Inferior parietal cortex (tissue), 1 donor: ENCODE results near the gene HERC3.

Experiments
- DNase-seq: peaks from one replicate; pipeline ENCODE4 v3.0.0-alpha.2; 2016; ENCODE audit errors: extremely low spot score

HERC3 gene

DNA sequence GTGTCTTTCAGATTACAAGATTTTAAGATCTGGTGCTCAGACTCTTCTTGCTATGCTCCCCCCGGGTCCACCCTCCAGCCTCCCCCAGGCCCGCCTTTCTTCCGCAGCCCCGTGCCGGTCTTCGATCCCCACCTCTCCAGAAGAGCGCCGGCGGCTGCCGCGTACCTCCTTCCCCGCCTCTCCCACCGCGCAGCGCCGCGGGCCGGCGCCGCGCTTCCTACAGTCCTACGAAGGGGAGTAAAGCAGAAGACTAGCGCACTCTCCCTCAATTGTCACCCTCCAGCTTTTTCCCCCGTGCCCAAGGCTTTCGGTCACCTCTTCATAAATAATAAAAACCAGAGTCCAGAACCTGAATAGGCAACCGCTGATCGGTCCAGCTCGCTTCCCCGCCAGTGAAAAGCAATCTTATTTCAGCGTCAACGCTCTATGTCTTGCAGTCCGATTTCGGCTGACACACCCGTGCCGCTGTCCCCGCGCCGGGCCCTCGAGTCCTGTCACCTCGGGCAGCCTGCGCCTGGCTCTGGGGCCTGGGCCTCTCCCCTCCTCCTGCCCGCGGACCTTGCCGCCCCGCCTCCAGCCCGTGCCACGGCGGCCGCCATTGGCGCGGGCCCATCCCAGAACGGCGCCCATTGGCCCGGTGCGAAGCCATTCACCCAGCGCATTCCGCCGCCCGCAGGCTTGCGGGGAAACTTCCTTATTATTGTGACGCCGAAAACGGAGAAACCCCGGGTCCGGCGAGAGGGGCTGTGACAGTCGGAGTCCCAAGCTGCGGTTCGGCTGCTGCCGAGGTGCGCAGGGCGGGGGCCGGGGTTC is at the start of gene HERC3:
TSS of gene HERC3 (plus strand) at position 694 of the 813 bp plus-strand sequence. CDS start 13,344 bp downstream, outside the sequence.
- peak; percentile 92 for DNase-seq

- DNase-seq = no peak
Observed at GRCh38 chr4:88549815-88550214, 42.5 kb upstream of the HERC3 start.

DNA sequence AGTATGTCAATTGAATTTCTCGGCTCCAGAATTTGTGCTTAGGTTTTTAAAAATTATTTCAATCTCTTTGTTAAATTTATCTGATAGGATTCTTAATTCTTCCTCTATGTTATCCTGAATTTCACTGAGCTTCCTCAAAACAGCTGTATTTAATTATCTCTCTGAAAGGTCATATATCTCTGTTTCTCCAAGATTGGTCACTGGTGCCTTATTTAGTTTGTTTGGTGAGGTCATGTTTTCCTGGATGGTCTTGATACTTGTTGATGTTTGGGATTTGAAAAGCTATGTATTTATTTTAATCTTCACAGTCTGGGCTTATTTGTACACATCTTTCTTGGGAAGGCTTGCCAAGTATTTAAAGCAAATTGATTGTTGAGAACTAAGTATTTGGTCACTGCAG is 24.7 kb upstream of the HERC3 start:
- DNase-seq = no peak

DNA sequence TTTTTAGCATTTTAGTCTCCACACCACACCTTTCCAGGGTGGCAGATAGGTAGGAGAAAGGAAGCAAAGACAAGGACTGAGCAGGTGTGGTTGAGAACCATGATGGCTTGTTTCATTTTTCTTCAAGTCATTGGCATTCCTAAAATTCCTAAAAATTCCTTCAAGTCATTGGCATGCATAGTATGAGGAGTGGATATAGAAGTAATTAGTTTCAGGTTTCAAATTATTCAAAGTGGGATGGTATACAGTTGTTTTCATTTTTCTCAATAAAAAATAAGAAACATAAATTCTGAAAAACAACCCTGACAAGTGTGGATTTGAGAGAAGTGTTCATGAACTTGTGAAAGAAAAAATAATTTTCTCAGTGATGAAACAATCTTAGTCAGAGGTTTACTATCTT is 22.3 kb upstream of the HERC3 start:
- no peak for DNase-seq

DNA sequence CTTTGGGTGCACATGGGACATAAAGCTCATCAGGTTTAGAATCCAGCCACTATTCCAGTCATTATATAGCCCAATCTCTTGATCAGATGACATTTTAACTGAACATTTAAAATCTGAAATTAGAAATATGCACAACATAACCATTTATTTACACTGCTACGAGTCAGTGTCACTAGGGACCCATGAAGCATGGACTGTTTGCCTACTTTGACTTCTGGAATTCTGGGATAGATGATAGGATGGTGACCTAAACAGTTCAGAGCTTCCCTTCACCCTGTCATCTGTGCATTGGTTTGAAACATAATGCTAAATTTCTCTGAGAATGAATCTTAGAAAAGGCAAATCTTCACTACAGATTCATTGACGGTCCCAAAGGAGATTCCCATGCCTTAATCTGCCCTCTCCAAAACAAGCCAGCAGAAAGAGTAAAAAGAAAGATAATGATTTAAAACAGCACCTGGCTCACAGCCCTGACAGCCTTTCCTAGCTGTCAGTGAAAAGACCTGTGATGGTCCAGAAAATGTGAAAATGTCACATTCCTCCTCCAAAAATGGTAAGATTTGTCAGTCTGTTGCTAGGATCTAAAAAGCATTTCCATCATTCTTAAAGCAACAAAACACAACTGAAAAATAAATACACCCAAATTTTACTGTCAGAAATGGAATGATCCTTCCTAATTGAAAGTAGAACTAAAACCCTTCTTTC is 18.9 kb upstream of the HERC3 start:
- DNase-seq = no peak

DNA sequence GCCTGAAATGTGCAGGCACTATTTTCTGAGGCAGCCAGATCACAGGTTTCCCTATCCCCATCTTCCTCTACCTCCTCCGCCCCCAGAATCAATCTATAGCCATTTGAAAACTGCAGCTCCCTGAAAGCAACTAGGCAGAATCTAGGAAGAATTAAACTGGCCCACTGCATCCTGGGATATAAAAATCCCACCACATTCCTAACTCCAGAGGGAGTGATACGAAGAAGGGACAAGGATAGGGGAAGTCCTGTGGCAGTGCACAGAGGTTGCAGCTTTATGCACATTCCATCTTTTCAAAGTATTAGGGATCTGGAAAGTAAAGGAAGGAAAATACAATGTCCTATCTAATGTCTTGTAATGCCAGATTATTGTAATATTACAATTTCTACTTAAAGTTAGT is 18.3 kb upstream of the HERC3 start:
- no peak for DNase-seq

- no peak for DNase-seq
Observed at GRCh38 chr4:88575186-88575585, 17.1 kb upstream of the HERC3 start.

DNA sequence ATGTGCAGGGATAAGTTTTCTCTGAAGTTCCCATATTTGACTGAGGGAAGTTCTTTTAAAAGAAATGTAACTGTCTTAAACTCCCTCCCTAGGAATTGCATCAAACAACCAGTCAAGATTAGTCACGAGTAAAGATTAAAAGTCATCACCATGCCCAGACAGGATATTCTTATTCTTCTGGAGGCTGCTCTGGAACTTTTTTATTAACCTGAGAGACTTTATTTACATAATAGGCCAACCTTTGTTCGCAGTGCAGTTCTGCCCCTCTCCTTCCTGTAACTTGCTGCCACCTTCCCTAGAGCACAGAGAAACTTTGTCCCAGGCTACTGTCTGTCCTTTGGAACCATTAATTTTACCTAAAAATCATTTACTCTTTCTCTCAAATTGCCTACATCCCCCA is 9.8 kb upstream of the HERC3 start:
- DNase-seq = no peak

GRCh38 chr4:88583631-88584470 is 8.4 kb upstream of the HERC3 start:
- DNase-seq = no peak

GRCh38 chr4:88584471-88584900 is 7.8 kb upstream of the HERC3 start:
- DNase-seq = no peak

DNA sequence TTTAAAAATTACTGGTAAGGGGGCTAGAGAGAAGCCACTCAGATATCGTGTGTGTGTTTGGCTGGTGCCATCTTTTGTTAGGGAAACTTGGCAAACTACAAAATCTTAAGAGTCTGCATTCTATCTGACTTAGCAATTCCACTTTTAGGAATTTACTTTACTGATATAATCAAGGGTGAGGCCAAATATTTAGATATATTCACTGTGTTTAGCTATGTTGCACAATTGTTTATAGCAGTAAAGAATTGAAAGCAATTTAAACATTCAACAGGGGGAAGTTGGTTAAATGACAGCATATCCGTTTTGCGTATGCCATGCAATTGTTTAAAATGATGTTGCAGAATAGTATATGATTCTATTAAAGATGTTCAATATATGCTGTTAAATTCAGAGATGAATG is 6.4 kb upstream of the HERC3 start:
- no peak for DNase-seq

DNA sequence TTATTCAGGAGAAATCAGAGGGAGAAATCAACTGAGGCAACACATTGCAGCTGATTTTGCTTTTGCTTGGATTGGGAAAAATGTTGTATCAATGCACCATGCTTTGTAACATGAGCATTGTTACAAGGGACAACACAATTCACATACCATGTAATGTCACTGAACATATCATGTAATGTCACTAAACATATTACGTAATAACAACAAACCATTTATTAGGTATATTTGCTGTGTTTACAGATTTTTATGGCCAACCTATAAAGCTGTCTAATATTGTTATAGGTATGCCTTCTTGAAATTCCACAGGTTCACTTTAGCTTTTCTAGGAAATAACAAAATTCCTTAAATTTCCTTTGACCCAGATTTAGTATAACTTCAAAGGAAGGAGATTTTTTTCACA is 5.0 kb upstream of the HERC3 start:
- DNase-seq = no peak

GRCh38 chr4:88592600-88593448 is 544 bp downstream of the HERC3 start:
- DNase-seq = peak; percentile 68

- DNase-seq = no peak
Observed at GRCh38 chr4:88597970-88598660, 5.8 kb downstream of the HERC3 start.

DNA sequence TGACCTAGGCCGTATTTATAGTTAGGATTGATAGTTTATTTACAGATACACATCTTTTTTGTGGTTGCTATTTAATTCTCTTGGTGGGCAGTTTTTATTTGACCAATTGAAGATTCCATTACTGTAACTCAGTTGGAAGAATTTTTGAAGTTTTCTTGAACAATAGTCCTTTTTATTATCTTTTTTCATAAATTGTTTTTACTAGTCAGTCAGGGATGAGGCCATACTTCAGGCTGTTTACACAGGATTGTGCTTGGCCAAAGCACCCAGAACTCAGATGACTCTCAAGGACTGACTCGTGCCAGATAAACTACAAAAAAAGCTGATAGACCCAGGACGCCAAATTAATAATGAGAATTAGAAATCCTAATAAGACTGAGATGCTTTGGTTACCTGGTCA is 7.0 kb downstream of the HERC3 start:
- no peak for DNase-seq

DNA sequence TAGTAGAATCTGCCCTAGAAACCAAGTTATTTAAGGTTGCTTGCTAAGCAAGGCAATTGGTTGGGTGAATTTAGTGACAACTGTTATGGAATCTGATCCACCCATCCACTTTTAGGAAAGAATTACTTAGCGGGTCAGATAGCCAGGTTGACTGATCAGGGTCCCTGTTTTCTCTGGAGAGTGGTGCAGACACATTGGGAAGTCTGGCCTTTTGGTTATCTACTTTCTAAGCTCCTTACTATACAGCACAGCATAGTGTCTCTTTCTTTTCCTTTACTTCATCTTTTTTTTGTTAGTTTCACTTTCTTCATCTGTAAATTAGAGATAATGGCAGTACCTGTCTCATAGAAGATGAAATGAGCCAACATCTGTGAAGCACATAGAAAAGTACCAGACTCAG is 7.4 kb downstream of the HERC3 start:
- no peak for DNase-seq

GRCh38 chr4:88600176-88600838 is 8.0 kb downstream of the HERC3 start:
- DNase-seq = no peak

DNA sequence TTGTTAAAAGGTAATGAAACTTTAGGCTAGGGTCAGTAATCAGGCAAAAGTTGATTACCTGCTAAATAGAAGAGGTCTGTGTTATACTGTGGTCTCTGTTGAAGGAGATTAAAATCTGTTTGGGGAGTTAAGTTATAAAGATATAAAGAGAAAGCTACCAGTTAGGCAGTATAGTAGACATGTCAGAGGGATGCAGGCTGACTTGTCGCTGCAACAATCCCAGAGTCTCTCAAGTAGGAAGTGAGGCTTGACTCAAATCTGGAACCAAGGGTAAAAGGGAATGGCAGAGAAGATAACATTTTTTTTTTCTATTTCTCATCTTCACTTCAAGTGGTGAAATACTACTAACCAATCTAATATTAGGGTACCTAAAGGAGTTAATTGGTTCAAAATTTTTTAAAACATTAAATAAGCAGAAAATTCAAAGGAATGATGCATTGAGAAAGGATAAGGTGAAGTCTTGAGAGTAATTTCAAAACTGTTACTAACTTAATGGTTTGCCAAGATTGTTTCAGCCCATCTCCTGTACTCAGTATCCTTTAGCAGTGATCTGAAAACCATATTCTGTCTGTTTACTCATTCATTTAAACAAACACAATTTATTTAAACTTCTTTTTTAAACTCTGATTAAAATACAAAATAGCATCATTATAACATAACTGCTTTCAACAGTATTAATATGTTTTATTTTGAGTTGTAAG is 12.8 kb downstream of the HERC3 start:
- no peak for DNase-seq

- DNase-seq = no peak
Observed at GRCh38 chr4:88605736-88606135, 13.5 kb downstream of the HERC3 start.

DNA sequence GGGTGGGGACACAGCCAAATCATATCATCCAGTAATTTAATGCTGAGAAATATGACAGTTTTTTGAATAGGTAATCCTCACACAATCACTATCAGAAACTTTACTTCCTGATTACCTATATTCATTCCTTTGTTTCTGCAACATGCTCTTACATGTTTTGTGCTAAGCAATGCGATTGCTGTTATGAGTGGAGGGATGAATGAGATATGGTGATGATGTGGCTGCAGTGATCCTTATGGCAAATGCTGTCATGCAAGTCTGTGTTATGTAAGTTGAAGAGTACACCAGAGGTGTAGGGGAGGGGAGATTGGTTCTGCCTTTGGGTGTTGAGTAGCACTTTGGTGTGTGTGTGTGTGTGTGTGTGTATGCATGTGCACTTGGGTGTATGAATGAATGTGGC is 14.6 kb downstream of the HERC3 start:
- DNase-seq = no peak
